Neural cell (in vitro differentiated cells): ENCODE data around the gene USP46.

ENCODE experiments used
- EP300 ChIP-seq: fragments of 450-650 bp; conservative IDR thresholded peaks from 2 replicates; pipeline ENCODE4 v1.6.1; 2014; ENCODE audit warnings: antibody characterized with exemption, mild to moderate bottlenecking, moderate library complexity; ENCODE audit not compliant: poor library complexity, severe bottlenecking
- EZH2 ChIP-seq: fragments of 200-600, 300-800 bp; shearing (Covaris generic), sonication (generic); IDR thresholded peaks from 2 replicates; pipeline ENCODE4 v1.6.1; 2014; ENCODE audit warnings: antibody characterized with exemption, low read length, borderline replicate concordance, mild to moderate bottlenecking; ENCODE audit not compliant: insufficient read depth, poor library complexity, severe bottlenecking
- MXI1 ChIP-seq: fragments of 450-650 bp; conservative IDR thresholded peaks from 2 replicates; pipeline ENCODE4 v1.6.1; 2014; ENCODE audit warnings: antibody characterized with exemption, mild to moderate bottlenecking; ENCODE audit not compliant: poor library complexity, severe bottlenecking
- POLR2AphosphoS5 ChIP-seq: IDR thresholded peaks from 2 replicates; pipeline ENCODE4 v1.6.1; 2012
- RAD21 ChIP-seq: fragments of 450-650 bp; conservative IDR thresholded peaks from 2 replicates; pipeline ENCODE4 v1.6.1; 2014; ENCODE audit warnings: antibody characterized with exemption, mild to moderate bottlenecking, moderate library complexity
- REST ChIP-seq: IDR thresholded peaks from 2 replicates; pipeline ENCODE4 v1.6.1; 2012; ENCODE audit warnings: borderline replicate concordance
- TAF1 ChIP-seq: IDR thresholded peaks from 2 replicates; pipeline ENCODE4 v1.6.1; 2012; ENCODE audit warnings: low read depth
- TF ChIP-seq, protein P1 (sequence below): fragments of 450-650 bp; IDR thresholded peaks from 2 replicates; pipeline ENCODE4 v1.5.1; 2014; ENCODE audit warnings: antibody characterized with exemption, mild to moderate bottlenecking, moderate library complexity; ENCODE audit not compliant: poor library complexity, severe bottlenecking

- TF ChIP-seq, protein P1, sequence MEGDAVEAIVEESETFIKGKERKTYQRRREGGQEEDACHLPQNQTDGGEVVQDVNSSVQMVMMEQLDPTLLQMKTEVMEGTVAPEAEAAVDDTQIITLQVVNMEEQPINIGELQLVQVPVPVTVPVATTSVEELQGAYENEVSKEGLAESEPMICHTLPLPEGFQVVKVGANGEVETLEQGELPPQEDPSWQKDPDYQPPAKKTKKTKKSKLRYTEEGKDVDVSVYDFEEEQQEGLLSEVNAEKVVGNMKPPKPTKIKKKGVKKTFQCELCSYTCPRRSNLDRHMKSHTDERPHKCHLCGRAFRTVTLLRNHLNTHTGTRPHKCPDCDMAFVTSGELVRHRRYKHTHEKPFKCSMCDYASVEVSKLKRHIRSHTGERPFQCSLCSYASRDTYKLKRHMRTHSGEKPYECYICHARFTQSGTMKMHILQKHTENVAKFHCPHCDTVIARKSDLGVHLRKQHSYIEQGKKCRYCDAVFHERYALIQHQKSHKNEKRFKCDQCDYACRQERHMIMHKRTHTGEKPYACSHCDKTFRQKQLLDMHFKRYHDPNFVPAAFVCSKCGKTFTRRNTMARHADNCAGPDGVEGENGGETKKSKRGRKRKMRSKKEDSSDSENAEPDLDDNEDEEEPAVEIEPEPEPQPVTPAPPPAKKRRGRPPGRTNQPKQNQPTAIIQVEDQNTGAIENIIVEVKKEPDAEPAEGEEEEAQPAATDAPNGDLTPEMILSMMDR = no peak
- TF ChIP-seq EZH2 (no peak), REST (no peak), EP300 (no peak), TAF1 (no peak), POLR2AphosphoS5 (no peak), MXI1 (no peak), RAD21 (no peak)
Observed at GRCh38 chr4:52693492-52693891, 34.4 kb upstream of the USP46 start.
